Measurements from ENCODE around the gene RNU6-9. TPM values are rescaled to one million over a fixed set of nuclear protein-coding genes. Genes with fewer than 3 reads are reported as not detected.

RNU6-9 gene
- total and polyA plus RNA-seq, 2 of the 13 experiments (the other 11 are each of a cell fraction or from before 2014, with no cell fraction given) = under 0.01 TPM; not detected in 1

- intact Hi-C loops (cut with micrococcal nuclease; ENCODE audit: unreplicated experiment) = loop anchor here (5.0 to 10.0 kb wide), 2 partner anchors 152 to 255 kb away; partner anchors contain the start of gene RNF126
- H3K9ac ChIP-seq (ENCODE audit: insufficient read depth, low read depth, low read length) = no peak overlapping the region
- POLR2A ChIA-PET = interaction anchor here (0.6 kb wide), 1 partner anchor 132 kb away, joined by 5 read pairs; no protein-coding TSS in a partner anchor
These were observed 26.1 kb downstream of the RNU6-9 start for GRCh38 chr19:919199-920050.

More at GRCh38 chr19:919199-920050, 26.1 kb downstream of the RNU6-9 start:
- H3K4me1 ChIP-seq (ENCODE audit: insufficient read depth, low read length) = peaks cover 29% of the 10 kb centered on the region
- CTCF ChIA-PET (ENCODE audit: low intra/inter-chr PET ratio, low total read pairs) = no interaction called here
- ATAC-seq = no peak
- no peaks in the 10 kb centered on the region for H3K27me3 ChIP-seq (ENCODE audit: control insufficient read depth in 1 of 2, insufficient read depth in 2 of 2, low read length in 2 of 2)
- H3K9me3 ChIP-seq (ENCODE audit: low read length) = no peaks in the 10 kb centered on the region
- H3K4me2 ChIP-seq (ENCODE audit: low read depth, low read length) = no peak overlapping the region
- no peak overlapping the region for H3K4me3 ChIP-seq (replicated peaks in 1 of 3; ENCODE audit: insufficient read depth in 1 of 3, low read depth in 2 of 3, low read length in 3 of 3)
- FAIRE-seq = no peak
- no peak for TF ChIP-seq NCOA1 (CRISPR knock-in tag; IDR thresholded peaks at IDR 0.05)
- TF ChIP-seq ZNF749 (CRISPR knock-in tag; IDR thresholded peaks at IDR 0.05; ENCODE audit: borderline replicate concordance) = no peak
- TF ChIP-seq ZNF629 (CRISPR knock-in tag; conservative IDR thresholded peaks at IDR 0.05) = peak; percentile 92
- TF ChIP-seq ZMYM3 (CRISPR knock-in tag; IDR thresholded peaks at IDR 0.05) = 0 out of 2 replicates have a peak, but pooled peaks have one; percentile 60
- peak; percentile 41; the same call in 1 of the 2 replicates for TF ChIP-seq ZBTB38 (CRISPR knock-in tag; IDR thresholded peaks at IDR 0.05)
- peak; percentile 16; the same call in 1 of the 2 replicates for TF ChIP-seq HOXA3 (CRISPR knock-in tag; IDR thresholded peaks at IDR 0.05)
- no peak for TF ChIP-seq DMTF1 (CRISPR knock-in tag; IDR thresholded peaks at IDR 0.05)
- no peak for TF ChIP-seq ELF3 (CRISPR knock-in tag; IDR thresholded peaks at IDR 0.05)
- peak; percentile 83 for TF ChIP-seq ZBTB33 (CRISPR knock-in tag; IDR thresholded peaks at IDR 0.05)
- H2AFZ ChIP-seq (ENCODE audit: low read length) = no peak overlapping the region
- WGBS (ENCODE audit: low lambda C conversion rate) = 97% methylated on average over 45 of the region's 68 CpGs
- H3K79me2 ChIP-seq (ENCODE audit: insufficient read depth, low read length) = peaks cover 3% of the 10 kb centered on the region
- no peaks in the 10 kb centered on the region; a peak in 1 of 5 replicates for H3K36me3 ChIP-seq (replicated peaks in 1 of 2; ENCODE audit: control insufficient read depth in 1 of 2, insufficient read depth in 2 of 2, low read length in 2 of 2)
- H3K27ac ChIP-seq (ENCODE audit: extremely low read length, insufficient read depth, low read length) = no peak overlapping the region
- BruUV-seq (replicated peaks) = no TSS peak
- DNase-seq (ENCODE audit: low spot score) = no peak
- no peaks in the 10 kb centered on the region for H4K20me1 ChIP-seq (ENCODE audit: insufficient read depth, low read length)
- in situ Hi-C loops (cut with HindIII; ENCODE audit: extremely low pct_ligation_motif_present, low pct_unique_long_range_greater_than_20kb) = loop anchor here (5.0 kb wide), 3 partner anchors 57 to 147 kb away; partner anchors contain the start of gene WDR18

Measured in HepG2 (cell line).